HG02798 (cell line): ENCODE results near the gene NPR1.
A peak's percentile ranks its signal among the peaks of the same experiment; 100 is the strongest.
"Not testable (repeated sequence)": the region's sequence is repeated elsewhere in the genome, so short reads cannot be mapped to it uniquely, and the experiment has no call there.

Source experiments
- ATAC-seq: cut with Tn5 transposase; IDR thresholded peaks from one replicate; pipeline ENCODE4 v1.9.1; 2021; ENCODE audit warnings: mild to moderate bottlenecking; ENCODE audit not compliant: unreplicated experiment, poor library complexity

NPR1 gene

DNA sequence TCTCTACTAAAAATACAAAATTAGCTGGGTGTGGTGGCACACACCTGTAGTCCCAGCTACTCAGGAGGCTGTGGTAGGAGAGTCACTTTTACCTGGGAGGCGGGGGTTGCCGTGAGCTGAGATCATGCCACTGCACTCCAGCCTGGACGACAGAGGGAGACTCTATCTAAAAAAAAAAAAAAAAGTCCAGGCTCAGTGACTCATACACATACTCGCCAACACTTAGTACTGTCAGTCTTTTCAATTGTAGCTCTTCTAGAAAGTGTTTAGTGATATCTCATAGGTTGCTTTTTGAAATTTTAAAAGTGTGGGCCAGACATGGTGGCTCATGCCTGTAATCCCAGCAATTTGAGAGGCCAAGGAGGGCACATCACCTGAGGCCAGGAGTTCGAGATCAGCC is 37.7 kb downstream of the NPR1 start:
- not testable (repeated sequence) for ATAC-seq

DNA sequence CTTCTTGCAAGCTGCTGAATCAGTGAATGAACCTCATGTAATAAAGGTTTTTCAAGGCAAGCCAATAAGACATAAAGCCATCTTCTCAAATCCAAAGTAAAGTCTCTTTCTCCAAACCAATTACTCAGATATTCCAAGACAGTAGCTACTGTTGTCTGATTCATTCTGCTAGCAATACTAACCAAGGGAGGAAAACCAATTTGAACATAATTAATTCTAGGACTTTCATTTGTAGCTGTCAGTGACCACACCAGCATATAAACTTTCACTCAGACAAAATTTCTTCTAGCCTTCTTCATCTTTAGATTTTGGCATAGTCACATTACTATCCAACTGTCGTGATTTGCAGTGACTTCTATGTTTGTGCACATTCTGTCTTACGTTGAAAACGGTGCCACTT is 38.8 kb downstream of the NPR1 start:
- no peak for ATAC-seq

DNA sequence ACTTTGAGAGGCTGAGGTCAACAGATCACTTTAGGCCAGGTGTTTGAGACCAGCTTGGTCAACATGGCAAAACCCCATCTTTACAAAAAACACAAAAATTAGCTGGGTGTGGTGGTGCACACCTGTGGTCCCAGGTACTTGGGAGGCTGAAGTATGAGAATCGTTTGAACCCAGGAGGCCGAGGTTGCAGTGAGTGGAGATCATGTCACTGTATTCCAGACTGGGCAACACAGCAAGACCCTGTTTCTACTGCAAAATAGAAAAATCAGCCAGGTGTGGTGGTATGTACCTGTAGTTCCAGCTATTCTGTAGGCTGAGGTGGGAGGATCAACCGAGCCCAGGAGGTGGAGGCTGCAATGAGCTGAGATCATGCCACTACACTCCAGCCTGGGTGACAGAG is 45.2 kb downstream of the NPR1 start:
- no peak for ATAC-seq

DNA sequence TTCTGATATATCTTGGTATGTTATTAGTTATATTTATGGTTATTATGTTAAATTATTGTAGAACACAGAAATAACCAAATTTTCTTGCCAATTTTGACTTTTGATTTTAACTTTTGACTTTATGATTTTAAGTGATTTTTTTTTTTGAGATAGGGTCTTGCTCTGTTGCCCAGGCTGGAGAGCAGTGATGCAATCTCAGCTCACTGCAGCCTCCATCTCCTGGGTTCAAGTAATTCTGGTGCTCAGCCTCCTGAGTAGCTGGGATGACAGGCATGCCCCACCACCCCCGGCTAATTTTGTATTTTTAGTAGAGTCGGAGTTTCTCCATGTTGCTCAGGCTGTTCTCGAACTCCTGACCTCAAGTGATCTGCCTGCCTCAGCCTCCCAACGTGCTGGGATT is 46.1 kb downstream of the NPR1 start:
- ATAC-seq, result not testable (repeated sequence)

DNA sequence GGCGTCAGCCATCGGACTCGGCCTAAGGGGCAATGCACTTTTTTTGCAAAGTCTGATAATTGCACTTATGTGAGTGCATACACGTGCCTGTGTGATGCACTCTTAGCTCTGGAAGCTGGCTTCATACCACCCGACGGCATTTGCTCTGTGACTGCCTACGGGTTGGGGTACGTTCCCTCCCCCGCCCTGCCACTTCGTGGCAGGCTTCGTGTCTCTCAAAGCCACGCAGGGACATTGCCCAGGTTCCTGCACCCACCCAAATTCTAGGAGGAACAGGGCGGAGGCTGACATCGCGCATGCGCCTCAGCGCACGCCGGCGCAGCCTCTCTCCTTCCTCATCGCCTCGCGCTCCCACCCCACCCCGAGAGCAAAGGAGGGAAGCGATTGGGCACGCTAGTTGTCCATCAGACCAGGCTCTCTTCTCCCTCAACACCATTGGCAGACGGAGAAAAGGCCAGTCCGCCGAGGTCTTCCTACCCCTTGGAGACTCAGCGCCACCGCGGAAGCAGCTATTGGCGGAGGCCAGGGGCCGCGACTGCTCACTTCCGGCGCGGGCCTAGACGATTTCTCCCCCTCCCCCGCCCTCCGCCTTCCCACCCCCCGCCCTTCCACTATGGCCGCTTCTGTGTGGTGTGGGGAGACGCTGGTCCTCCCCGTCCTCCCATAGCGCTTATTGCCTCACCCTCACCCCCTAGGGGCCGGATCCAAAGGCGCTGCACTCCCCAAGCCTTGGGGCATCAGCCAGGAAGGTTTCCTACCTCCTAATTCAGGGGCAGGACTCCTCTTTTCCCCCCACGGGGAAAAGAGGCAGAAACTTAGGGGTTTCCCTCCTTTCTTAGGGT is 49.2 kb downstream of the NPR1 start, which contains the start of gene INTS3:
Gene INTS3, plus strand, starts transcription at position 588 of the 842 bp plus-strand sequence. CDS start 585 bp downstream, outside the sequence.
- peak; percentile 96 for ATAC-seq

DNA sequence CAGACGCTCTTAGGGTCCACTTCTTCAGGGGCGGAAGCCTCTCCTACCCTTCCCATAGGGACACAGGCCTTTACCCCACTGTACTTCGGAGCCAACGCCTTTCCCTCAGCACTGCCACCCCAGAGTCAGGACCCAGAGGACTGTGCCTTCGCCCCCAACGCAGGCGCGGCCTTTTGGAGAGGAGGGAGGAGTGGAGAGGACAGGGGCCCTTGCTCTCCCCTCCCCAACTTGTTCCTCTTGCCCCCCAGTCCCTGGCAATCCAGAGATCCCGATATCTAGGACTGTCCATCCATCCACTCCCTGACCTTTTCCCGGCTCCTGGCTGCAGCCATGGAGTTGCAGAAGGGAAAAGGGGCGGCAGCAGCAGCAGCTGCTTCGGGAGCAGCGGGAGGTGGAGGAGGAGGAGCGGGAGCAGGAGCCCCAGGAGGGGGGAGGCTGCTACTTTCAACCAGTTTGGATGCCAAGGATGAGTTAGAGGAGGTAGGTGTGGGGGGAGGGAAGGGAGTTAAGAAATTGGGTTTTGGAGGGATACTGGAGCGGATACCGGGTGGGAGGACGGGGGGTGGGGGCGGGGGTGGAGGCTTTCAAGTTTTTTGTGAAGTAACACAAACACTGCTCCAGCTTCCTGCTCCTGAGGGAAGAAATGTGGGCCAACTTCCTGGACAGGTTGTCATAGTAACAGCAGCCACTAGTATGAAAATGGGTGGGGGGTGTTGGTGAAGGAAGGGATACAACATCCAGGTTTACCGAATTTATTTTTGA is 50.0 kb downstream of the NPR1 start:
- ATAC-seq, result no peak

DNA sequence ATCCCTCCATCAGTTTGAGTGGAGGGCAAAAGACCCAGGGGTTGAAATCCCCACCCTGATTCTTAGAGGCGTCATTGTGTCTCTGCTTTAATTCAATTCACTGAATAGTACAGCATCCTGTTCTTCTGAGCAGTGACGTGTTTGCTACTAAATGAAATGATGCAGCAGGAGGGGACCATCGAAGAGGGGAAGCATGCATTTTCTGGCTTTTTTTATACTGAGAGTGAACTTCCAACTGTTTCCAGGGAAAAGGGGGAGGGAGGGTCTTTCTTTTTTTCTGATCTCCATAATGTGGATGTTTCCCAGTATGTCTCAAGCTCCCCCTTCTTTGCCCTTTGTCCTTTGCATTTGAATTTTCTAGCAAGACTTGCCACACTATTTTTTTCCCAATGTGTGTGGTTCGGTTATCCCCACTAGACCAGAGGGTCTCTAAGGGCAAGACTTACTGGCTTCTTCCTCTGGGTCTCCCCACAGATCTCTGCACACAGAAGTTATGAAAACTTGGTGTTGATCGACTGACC is 52.0 kb downstream of the NPR1 start:
- ATAC-seq, result no peak

DNA sequence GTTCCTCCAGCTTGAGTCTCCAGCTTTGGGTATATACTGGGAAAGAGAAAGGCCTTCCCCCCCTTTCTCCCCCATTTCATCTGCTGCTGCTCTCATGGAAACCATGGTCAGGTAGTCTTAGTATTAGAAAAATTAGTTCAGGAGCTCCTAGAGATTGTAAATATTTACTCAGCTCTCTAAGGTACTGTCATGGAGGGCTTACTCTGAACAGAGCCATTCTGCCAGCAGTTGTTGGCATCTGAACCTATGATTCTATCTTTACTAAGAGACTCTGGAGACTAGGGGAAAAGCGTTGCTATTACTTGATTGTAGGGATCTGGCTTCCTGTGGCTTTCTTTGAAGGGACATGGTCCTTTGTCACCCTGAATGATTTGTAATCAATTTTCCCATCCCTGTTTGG is 55.5 kb downstream of the NPR1 start:
- no peak for ATAC-seq

DNA sequence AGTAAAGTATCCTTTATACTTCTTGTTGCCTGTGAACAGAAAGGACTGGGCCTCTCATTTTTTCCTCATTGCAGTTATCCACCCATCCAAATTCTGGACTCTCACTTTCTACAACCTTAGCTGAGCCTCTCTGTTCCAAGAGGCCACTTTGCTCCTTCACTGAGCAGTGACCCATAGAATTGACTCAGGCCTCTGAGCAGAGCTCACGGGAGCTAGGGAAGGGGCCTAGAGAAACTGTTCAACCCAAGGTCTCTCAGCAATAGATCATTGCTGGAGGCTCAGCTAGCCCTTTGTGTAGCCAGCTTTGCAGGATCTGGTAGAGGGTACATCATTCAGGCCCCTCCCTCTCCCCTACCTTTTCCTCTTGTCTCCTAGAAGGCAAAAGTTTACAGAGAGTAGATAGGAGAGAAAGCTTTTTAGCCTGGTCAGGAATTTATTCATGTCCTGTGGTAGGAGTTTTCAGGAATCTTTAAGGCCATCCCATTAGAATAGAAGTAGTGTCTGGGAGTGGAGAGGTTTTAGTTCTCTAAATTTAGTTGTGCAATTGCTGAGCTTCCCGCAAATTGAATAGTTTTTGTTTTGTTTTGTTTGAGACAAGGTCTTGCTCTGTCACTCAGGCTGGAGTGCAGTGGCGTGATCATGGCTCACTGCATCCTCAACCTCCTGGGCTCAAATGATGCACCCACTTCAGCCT is 56.1 kb downstream of the NPR1 start:
- ATAC-seq, result no peak

DNA sequence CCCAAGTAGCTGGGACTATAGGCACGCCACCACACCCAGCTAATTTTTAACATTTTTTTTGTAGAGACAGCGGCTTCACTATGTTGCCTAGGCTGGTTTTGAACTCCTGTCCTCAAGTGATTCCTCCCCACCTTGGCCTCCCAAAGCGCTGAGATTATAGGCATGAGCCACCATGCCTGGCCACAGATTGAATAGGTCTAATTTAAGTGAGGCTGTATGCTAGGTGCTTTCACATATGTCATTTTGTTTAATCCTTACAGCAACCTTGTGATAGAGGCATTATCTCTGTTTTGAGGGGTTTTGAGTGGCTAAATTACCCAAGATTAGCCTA is 56.6 kb downstream of the NPR1 start:
- no peak for ATAC-seq

DNA sequence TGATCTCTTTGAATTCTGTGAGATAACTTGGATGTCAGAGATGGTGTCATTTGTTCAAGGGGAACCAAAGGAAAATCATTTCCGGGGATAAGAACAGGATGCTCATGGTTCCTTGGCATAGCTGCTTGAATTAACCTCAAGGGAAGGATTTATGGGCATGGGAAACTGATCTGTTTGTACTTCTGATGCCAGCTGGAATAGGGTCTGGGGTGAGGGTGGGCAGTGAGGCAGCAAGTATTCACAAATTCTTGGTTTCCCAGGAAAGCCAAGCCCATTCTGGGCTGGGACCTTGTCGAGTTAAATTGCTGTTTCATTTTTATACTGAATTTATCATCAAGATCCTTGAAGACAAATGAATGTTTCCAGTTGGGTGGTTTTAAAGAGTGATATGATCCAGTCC is 63.5 kb downstream of the NPR1 start:
- ATAC-seq, result no peak

DNA sequence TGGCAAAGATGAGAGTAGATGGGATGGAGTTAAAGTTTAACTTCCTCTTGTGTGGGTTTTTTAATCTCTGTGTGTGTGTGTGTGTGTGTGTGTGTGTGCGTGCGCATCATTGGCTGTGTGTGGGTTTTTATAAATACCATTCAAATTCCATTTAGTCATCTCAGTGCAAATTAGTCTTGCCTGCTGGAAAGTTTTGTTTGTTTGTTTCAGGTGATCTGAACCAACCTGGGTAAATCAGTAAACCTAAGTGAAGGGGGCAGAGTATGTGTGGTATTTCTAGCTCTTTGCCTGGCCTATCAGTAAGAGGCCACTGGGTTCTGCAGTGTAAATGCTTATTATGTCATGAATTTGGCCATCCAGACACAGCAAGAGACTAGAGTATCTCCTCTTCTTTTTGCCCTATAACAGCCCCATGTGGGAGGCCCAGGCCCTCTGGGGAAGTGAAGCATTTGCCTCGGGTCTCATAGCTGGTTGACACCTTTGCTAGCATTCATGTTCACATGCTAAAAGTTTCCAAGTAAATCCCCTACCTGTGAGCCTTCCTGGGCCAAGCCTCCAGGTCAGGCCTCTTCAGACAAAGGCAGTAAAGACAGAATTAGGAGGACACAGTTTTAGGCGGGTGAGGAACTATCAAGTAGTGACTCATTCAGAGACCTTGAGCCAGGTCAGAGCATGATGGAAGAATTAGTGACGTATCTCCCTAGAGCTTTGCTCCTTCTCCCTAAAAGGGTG is 64.1 kb downstream of the NPR1 start:
- peak; percentile 62 for ATAC-seq
